ENCODE measurements around the gene SERPINA6. TPM values are rescaled to one million over a fixed set of nuclear protein-coding genes. Genes with fewer than 3 reads are reported as not detected.

The SERPINA6 gene
- total RNA-seq, 1 experiment from 2014 or later = not detected

GRCh38 chr14:94365624-94366023 lies 42.5 kb upstream of the SERPINA6 start:
- ATAC-seq (no peak), DNase-seq (ENCODE audit: low read depth, low spot score) (no peak)
- no peaks in the 10 kb centered on the region for H3K9me3 ChIP-seq (ENCODE audit: control insufficient read depth, insufficient read depth, low read depth, low read length)
- no peak overlapping the region for H3K27ac ChIP-seq (ENCODE audit: low read length)
- no peak for TF ChIP-seq TCF7L2 (IDR thresholded peaks at IDR 0.05; ENCODE audit: low read depth, low read length)
- no peak for TF ChIP-seq CTCF (IDR thresholded peaks at IDR 0.05)
- TF ChIP-seq POLR2AphosphoS5 (IDR thresholded peaks at IDR 0.05; ENCODE audit: low read depth, low read length) = no peak
- no peak for TF ChIP-seq SIN3A (IDR thresholded peaks at IDR 0.05; ENCODE audit: borderline replicate concordance, insufficient read depth, low read depth, low read length)
- TF ChIP-seq REST (IDR thresholded peaks at IDR 0.05; ENCODE audit: insufficient read depth in 1 of 2, low read depth in 2 of 2, low read length in 1 of 2) = no peak
- POLR2A ChIA-PET = no interaction called here
- no peak overlapping the region for H3K4me3 ChIP-seq (ENCODE audit: low read depth in 2 of 2, low read length in 2 of 2)
- BruUV-seq (replicated peaks) = no TSS peak
- CTCF ChIA-PET = no interaction called here
- H3K36me3 ChIP-seq (ENCODE audit: control insufficient read depth, insufficient read depth, low read length) = no peaks in the 10 kb centered on the region
- in situ Hi-C loops (cut with HindIII; ENCODE audit: low pct_unique_long_range_greater_than_20kb, low sequenced_read_pairs) = no loop called here
- intact Hi-C loops (cut with micrococcal nuclease; ENCODE audit: unreplicated experiment) = no loop called here
- H3K4me1 ChIP-seq (ENCODE audit: control insufficient read depth, insufficient read depth, low read length) = no peaks in the 10 kb centered on the region
- no peaks in the 10 kb centered on the region for H3K27me3 ChIP-seq (ENCODE audit: control insufficient read depth, insufficient read depth, low read length)

GRCh38 chr14:94364964-94365363 lies 41.8 kb upstream of the SERPINA6 start:
- ATAC-seq (no peak), DNase-seq (ENCODE audit: low read depth, low spot score) (no peak)
- CTCF ChIA-PET = no interaction called here
- no TSS peak for BruUV-seq (replicated peaks)
- no peaks in the 10 kb centered on the region for H3K27me3 ChIP-seq (ENCODE audit: control insufficient read depth, insufficient read depth, low read length)
- no peak overlapping the region for H3K4me3 ChIP-seq (ENCODE audit: low read depth in 2 of 2, low read length in 2 of 2)
- POLR2A ChIA-PET = no interaction called here
- H3K27ac ChIP-seq (ENCODE audit: low read length) = no peak overlapping the region
- intact Hi-C loops (cut with micrococcal nuclease; ENCODE audit: unreplicated experiment) = no loop called here
- TF ChIP-seq SIN3A (IDR thresholded peaks at IDR 0.05; ENCODE audit: borderline replicate concordance, insufficient read depth, low read depth, low read length) = no peak
- no peak for TF ChIP-seq CTCF (IDR thresholded peaks at IDR 0.05)
- TF ChIP-seq TCF7L2 (IDR thresholded peaks at IDR 0.05; ENCODE audit: low read depth, low read length) = no peak
- TF ChIP-seq REST (IDR thresholded peaks at IDR 0.05; ENCODE audit: insufficient read depth in 1 of 2, low read depth in 2 of 2, low read length in 1 of 2) = no peak
- no peak for TF ChIP-seq POLR2AphosphoS5 (IDR thresholded peaks at IDR 0.05; ENCODE audit: low read depth, low read length)
- H3K4me1 ChIP-seq (ENCODE audit: control insufficient read depth, insufficient read depth, low read length) = no peaks in the 10 kb centered on the region
- no peaks in the 10 kb centered on the region for H3K9me3 ChIP-seq (ENCODE audit: control insufficient read depth, insufficient read depth, low read depth, low read length)
- no peaks in the 10 kb centered on the region for H3K36me3 ChIP-seq (ENCODE audit: control insufficient read depth, insufficient read depth, low read length)
- in situ Hi-C loops (cut with HindIII; ENCODE audit: low pct_unique_long_range_greater_than_20kb, low sequenced_read_pairs) = no loop called here
